K562 (cell line): ENCODE results near the gene KATNB1. TPM values are rescaled to one million over a fixed set of nuclear protein-coding genes. Genes with fewer than 3 reads are reported as not detected.

ENCODE experiments used
- BMI1 ChIP-seq: fragments of 150-350 bp; IDR thresholded peaks from 2 replicates; pipeline ENCODE4 v1.6.1; 2014; ENCODE audit warnings: low read length
- CEBPB ChIP-seq: fragments of 450-650 bp; IDR thresholded peaks from 2 replicates; pipeline ENCODE4 v1.6.1; 2016; ENCODE audit warnings: missing genetic modification characterization, missing compliant biosample characterization
- CTBP1 ChIP-seq: fragments of 450-650 bp; IDR thresholded peaks from 2 replicates; pipeline ENCODE4 v1.6.1; 2016; ENCODE audit warnings: borderline replicate concordance
- DMBX1 ChIP-seq: fragments of 250-450 bp; sonication (Bioruptor Pico); IDR thresholded peaks from 2 replicates; pipeline ENCODE4 v1.8.0; 2022; ENCODE audit warnings: inconsistent platforms, mild to moderate bottlenecking, moderate library complexity, borderline replicate concordance
- ID3 ChIP-seq, 2 experiments: fragments of 250-450 bp in 1 of 2; fragments of 450-650 bp in 1 of 2; sonication (Bioruptor Pico) in 1 of 2; IDR thresholded peaks; 2 replicates each; pipeline versions ENCODE4 v1.6.1 to v1.8.0; 2016 to 2021; ENCODE audit warnings: mild to moderate bottlenecking in 2 of 2, moderate library complexity in 2 of 2, missing compliant biosample characterization in 1 of 2, missing genetic modification characterization in 1 of 2
- NR2C1 ChIP-seq, 2 experiments: fragments of 450-650 bp; IDR thresholded peaks; 2 replicates each; pipeline ENCODE4 v1.6.1; 2017; ENCODE audit warnings: mild to moderate bottlenecking in 2 of 2, antibody characterized with exemption in 1 of 2, inconsistent platforms in 1 of 2, missing compliant biosample characterization in 1 of 2, missing genetic modification characterization in 1 of 2
- PML ChIP-seq: IDR thresholded peaks from 2 replicates; pipeline ENCODE4 v1.6.1; 2012; ENCODE audit warnings: low read length, inconsistent platforms
- TEAD4 ChIP-seq, 2 experiments: sonication (generic) in 1 of 2; formaldehyde crosslinking in 1 of 2; IDR thresholded peaks; 2 replicates each; pipeline versions ENCODE4 v1.6.1 to v1.8.0; 2012 to 2022; ENCODE audit warnings: borderline replicate concordance in 1 of 2, inconsistent platforms in 1 of 2, low read length in 1 of 2, mild to moderate bottlenecking in 1 of 2, missing genetic modification reagents in 1 of 2
- polyA plus RNA-seq, 8 experiments: library from polyadenylated mRNA; depleted of rRNA in 4 of 8; stranded (reverse) in 5 of 8; unstranded in 3 of 8; fragments of >200 nt; fragmentation: Nextera tagmentation in 2 of 8; fragmentation: Illumina TruSeq in 1 of 8; extraction: Ambion mirVana in 2 of 8; extraction: Trizol in 1 of 8; gene quantifications; 2 replicates each; pipeline versions ENCODE4 v1.2.1 to v1.2.3, GENCODE V29; 2011 to 2014; ENCODE audit warnings: inconsistent platforms in 1 of 8, missing spikeins in 1 of 8
- total RNA-seq, 7 experiments: library from RNA; depleted of rRNA in 6 of 7; stranded (reverse); fragments of >200 nt in 6 of 7; fragmentation: Illumina TruSeq in 2 of 7; extraction: Trizol in 2 of 7; gene quantifications; 2 replicates each; pipeline versions ENCODE4 v1.2.1 to v1.2.3, GENCODE V29; 2011 to 2021; ENCODE audit warnings: low replicate concordance in 1 of 7
- TF ChIP-seq, protein P1 (sequence below): fragments of 250-450 bp; sonication (Bioruptor Pico); IDR thresholded peaks from 2 replicates; pipeline ENCODE4 v1.5.0; 2022; ENCODE audit warnings: mild to moderate bottlenecking
- TF ChIP-seq, protein P2 (sequence below): sonication (generic); formaldehyde crosslinking; IDR thresholded peaks from 2 replicates; pipeline ENCODE4 v1.4.0; 2020; ENCODE audit warnings: mild to moderate bottlenecking, missing genetic modification reagents

Gene KATNB1
- total and polyA plus RNA-seq, 9 of the 15 experiments (the other 6 are each of a cell fraction or from before 2014, with no cell fraction given), result 1.2 to 52.6 (median 21.9) TPM

DNA sequence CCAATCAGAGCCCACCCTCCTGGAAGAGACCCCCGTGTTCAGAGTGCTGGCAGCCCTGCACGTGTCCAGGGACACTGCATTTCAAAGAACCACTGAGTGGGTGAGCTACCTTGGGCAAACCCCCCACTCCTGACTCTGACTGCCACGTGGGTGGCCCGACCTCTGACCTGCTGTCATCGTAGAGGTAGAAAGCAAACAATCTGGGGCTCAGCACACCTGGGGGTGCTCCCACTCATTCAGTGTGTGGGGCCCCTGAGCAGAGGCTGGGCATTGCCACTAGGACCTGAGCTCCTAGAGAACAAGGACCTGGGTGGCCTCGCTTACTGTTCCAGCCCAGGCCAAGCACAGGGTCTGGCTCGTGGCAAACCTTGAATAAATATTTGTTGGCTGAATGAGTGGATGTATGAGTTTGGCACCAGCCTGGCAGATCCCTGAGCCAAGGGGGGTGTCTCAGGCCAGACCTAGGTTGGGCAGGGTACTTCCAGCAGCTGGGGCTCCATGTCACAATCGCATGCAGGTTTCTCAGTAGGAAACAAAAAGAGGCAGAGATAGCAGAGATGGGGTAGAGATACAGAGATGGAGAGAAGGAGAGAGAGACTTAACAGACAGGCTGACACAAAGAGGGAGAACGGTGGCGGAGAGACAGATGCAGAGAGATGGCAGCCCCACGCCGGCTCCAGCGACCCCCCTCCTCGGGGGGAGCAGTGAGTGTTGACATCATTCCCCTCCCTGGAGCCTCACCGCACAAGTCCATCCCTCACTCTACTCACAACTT is 46.4 kb upstream of the KATNB1 start (continued):
- peak; percentile 78 for TF ChIP-seq NR2C1 (IDR thresholded peaks at IDR 0.05)
- peak; percentile 86 for TF ChIP-seq NR2C1 (tag; IDR thresholded peaks at IDR 0.05)
- no peak for TF ChIP-seq ID3 (CRISPR knock-in tag; IDR thresholded peaks at IDR 0.05)
- TF ChIP-seq ID3 (tag; IDR thresholded peaks at IDR 0.05), result peak; percentile 45; the same call in 1 of the 2 replicates
- TF ChIP-seq, protein P1, sequence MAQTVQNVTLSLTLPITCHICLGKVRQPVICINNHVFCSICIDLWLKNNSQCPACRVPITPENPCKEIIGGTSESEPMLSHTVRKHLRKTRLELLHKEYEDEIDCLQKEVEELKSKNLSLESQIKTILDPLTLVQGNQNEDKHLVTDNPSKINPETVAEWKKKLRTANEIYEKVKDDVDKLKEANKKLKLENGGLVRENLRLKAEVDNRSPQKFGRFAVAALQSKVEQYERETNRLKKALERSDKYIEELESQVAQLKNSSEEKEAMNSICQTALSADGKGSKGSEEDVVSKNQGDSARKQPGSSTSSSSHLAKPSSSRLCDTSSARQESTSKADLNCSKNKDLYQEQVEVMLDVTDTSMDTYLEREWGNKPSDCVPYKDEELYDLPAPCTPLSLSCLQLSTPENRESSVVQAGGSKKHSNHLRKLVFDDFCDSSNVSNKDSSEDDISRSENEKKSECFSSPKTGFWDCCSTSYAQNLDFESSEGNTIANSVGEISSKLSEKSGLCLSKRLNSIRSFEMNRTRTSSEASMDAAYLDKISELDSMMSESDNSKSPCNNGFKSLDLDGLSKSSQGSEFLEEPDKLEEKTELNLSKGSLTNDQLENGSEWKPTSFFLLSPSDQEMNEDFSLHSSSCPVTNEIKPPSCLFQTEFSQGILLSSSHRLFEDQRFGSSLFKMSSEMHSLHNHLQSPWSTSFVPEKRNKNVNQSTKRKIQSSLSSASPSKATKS (CRISPR knock-in tag), result no peak
- no peak for TF ChIP-seq BMI1
- no peak for TF ChIP-seq CEBPB
- no peak for TF ChIP-seq PML
- no peak; the same call in 1 of the 2 replicates for TF ChIP-seq DMBX1 (CRISPR knock-in tag)
- no peak for TF ChIP-seq CTBP1
- TF ChIP-seq TEAD4 (IDR thresholded peaks at IDR 0.05; ENCODE audit: low read length), result no peak
- TF ChIP-seq TEAD4 (CRISPR knock-in tag; IDR thresholded peaks at IDR 0.05; ENCODE audit: borderline replicate concordance), result no peak
- TF ChIP-seq, protein P2, sequence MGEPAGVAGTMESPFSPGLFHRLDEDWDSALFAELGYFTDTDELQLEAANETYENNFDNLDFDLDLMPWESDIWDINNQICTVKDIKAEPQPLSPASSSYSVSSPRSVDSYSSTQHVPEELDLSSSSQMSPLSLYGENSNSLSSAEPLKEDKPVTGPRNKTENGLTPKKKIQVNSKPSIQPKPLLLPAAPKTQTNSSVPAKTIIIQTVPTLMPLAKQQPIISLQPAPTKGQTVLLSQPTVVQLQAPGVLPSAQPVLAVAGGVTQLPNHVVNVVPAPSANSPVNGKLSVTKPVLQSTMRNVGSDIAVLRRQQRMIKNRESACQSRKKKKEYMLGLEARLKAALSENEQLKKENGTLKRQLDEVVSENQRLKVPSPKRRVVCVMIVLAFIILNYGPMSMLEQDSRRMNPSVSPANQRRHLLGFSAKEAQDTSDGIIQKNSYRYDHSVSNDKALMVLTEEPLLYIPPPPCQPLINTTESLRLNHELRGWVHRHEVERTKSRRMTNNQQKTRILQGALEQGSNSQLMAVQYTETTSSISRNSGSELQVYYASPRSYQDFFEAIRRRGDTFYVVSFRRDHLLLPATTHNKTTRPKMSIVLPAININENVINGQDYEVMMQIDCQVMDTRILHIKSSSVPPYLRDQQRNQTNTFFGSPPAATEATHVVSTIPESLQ (CRISPR knock-in tag), result no peak
